AG20443 (cell line): ENCODE data around the gene CAMK1G.

Source experiments
- DNase-seq: peaks from one replicate; pipeline ENCODE4 v3.0.0; 2012; ENCODE audit warnings: low spot score, mixed read lengths

Gene CAMK1G

DNA sequence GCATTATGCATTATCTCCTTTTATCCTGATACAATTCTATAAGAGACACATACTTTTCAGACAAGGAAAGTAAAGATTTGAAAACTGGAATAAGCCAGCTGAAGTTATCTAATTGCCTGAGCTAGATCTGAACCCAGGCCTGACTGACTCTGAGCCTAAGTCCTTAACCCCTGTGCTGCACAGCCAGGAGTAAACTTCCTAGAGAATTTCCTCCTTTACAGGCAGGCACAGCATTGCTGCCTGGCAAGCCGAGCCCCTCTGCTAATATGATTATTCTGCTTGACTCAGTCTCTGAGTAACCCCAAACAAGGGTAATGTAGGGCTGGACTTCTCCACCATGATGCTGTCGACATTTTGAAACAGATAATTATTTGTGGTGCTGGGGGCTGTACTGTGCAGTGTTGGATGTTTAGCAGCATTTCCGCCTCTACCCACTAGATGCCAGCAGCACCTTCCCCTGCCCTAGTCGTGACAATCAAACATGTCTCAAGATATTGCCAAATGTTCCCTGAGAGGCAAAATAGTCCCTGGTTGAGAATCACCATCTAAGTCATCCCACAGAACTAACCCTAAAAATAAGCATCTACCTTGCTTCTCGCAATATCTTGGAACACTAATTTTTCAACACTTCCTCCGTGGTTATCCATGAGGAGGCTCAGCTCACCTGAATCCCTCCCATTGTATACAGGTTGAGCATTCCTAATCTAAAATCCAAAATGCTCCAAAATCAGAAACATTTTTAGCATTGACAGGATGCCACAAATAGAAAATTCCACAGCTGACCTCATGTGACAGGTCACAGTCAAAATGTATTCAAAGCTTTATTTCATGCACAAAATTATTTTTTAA lies 18.5 kb downstream of the CAMK1G start:
- DNase-seq, result peak; percentile 60

DNA sequence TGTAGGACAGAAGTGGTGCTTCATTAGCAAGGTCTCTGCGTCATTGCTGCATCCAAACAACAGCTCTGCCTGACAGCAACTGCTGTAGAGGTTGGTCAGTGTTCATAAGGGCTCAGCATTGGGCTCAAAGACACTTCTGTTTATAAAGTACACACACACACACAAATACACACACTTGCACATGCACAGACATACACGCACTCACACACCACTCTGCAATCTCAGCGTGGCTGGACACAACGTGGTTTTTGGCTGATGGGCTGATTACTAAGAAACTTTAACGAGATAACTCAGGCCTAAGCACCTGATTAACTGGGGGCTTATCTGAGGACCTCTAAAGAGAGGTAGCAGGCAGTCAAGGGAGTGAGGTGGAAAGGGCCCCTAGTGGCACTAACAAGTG lies 20.4 kb downstream of the CAMK1G start:
- no peak for DNase-seq

DNA sequence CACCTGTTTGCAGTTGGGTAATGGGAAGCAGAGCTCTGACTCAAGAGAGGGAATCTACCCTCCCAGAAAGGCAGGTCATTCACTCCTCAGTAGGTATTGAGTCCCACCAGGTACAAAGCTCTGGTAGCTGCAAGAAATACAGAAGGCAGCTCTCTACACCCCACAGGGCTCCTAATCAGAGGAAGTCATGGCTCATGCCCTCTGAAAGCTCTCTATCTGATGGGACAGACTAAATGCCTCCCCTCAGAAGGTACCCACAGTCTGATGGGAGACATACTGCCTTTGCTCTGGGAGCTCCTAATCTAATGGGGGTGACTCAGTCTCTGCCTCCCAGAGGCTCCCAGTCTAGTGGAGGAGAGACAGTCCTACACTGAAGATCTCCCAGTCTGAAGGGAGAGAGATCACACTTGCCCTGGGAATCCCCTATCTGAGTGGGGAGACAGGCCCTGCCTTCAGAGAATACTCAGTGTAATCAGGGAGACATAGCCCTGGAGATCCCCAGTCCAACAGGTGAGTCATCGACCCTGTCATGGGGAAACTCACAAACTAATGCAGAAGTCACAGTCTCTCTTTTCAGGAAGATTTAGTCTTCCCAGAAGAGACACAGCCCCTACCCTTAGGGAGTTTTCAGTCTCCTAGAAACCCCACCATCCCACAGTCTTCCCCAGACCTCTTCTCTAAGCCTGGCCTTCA lies 23.7 kb downstream of the CAMK1G start:
- peak; percentile 55 for DNase-seq

DNA sequence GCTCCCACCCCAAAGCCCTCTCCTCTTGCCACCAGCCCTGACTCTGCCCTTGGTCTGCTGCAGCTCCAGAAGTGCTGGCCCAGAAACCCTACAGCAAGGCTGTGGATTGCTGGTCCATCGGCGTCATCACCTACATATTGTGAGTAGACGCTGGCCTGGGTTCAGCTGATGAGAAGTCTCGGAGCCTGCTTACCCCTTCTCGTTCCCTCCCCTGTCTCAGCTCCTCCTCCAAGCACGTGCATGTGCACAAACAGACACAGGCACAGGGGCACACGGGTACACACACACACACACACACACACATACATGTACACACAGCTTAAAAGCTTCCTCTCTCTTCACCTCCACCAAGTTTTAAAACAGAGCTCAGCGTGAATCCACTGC lies 24.3 kb downstream of the CAMK1G start:
- DNase-seq, result no peak

DNA sequence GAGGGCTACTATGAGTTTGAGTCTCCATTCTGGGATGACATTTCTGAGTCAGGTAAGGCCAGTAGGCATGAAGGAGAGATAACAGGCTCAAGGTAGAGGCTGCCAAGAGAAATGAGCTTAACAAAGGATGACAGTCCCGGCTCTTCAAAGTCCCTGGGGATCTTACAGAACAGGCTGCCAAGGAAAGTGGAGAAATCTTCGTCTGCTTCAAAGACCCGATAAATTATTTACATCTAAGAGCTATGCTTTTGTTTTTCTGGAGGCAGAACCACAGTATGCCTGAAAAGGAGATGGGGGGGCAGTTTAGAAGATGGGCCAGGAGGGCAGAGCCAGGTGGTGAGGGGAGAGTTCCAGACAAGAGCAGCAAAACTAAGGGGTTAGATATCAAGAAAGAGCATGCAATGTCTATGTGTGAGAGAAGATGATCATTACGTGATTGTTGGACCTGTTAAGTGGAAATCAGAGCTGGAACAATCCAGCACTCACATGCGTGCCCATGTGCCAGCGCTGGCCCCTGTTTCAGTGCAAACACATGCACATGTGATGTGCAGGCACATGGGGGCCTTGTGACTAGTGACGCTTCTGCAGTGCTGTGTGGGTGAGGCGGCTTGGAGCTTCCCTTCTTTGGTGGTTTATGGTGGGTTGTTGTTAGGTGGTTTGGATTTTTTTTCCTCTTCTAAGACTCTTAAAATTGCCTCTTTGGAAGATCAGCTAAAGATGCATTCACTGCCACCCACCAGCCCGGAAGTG lies 25.7 kb downstream of the CAMK1G start:
- DNase-seq, result no peak

DNA sequence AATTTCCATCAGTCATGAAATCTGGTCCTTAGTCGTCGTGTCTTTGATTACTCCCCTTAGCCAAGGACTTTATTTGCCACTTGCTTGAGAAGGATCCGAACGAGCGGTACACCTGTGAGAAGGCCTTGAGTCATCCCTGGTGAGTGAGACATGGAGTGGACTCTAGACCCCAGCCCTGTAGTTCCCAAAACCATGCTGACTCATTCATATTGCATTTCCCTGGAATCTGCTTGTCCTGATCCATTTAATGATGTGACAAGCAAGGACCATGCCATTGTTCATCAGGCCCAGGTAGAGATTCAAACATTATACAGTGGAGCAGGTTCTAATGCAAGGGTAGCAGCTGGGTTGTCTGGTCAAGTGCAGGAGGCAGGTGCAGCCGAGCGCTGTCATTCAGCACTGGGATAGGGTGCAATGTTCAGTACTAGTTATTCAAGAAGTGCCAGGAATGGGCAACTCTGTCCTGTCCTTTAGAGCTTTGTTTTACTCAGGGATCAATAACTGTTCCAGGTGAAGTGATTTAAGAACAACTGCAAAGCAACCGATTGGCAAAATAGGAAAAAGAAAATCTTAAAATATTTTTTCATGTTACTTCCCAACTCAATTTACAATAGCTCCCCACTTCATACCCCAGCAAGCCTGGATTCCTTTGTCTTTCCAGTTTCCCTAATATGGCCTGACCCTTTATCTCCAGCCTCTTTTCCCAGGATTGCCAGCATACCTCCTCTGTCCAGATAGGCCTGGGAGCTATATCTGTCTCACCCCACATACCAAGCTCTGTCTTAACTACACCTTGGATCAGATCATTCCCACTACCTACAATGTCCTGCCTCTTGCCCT lies 26.5 kb downstream of the CAMK1G start:
- no peak for DNase-seq

DNA sequence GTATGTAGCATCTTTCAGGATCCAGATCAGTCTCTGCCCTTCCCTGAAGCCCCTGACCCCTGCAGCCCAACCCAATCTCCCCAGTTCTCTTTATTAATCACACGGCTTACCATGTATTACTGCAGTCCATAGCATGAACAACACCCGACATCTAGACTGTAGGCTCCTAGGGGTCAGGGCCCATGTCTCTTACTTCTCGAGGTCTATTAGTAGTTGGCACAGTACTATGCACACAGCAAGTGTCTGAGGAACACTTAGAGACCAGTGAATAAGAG lies 27.1 kb downstream of the CAMK1G start:
- DNase-seq, result no peak

DNA sequence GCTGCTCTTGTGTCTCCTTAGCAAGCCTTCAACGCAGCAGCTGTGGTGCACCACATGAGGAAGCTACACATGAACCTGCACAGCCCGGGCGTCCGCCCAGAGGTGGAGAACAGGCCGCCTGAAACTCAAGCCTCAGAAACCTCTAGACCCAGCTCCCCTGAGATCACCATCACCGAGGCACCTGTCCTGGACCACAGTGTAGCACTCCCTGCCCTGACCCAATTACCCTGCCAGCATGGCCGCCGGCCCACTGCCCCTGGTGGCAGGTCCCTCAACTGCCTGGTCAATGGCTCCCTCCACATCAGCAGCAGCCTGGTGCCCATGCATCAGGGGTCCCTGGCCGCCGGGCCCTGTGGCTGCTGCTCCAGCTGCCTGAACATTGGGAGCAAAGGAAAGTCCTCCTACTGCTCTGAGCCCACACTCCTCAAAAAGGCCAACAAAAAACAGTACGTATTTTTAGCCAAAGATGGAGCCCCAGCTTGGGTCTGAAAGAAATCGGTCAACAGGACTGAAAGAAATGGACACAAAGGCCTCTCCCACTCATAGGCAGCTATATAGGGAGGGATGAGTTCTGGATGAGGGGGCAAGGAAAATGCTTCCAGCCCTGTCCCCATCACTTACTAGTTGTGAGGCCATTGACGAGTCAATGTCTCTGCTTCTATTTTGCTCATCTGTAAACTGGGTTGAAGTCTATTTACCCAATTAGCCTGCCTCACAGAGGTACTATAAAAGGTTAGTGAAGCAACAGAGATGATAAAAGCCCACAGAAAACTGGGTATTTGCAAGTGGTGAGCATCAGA lies 28.5 kb downstream of the CAMK1G start:
- no peak for DNase-seq

DNA sequence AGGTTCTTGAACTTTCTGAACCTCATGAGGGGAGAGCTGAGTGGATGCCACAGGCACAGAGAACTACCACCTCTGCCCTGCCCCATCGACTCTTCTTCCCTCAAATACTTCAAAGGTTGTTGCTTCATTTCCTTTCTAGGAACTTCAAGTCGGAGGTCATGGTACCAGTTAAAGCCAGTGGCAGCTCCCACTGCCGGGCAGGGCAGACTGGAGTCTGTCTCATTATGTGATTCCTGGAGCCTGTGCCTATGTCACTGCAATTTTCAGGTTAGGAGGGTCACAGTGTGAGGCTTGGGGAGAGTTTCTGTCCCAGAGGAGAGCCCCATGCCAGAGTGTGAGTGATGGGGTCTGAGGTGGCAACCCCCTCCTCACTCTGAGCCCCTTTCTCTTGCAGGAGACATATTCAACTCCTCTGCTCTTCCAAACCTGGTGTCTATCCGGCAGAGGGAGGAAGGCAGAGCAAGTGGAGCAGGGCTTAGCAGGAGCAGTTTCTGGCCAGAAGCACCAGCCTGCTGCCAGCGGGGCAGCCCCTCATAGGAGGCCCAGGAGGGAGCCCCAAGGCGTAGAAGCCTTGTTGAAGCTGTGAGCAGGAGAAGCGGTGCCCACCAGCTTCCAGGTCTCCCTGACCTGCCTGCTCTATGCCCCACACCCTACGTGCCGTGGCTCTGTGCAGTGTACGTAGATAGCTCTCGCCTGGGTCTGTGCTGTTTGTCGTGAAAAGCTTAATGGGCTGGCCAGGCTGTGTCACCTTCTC lies 29.3 kb downstream of the CAMK1G start:
- DNase-seq, result no peak

DNA sequence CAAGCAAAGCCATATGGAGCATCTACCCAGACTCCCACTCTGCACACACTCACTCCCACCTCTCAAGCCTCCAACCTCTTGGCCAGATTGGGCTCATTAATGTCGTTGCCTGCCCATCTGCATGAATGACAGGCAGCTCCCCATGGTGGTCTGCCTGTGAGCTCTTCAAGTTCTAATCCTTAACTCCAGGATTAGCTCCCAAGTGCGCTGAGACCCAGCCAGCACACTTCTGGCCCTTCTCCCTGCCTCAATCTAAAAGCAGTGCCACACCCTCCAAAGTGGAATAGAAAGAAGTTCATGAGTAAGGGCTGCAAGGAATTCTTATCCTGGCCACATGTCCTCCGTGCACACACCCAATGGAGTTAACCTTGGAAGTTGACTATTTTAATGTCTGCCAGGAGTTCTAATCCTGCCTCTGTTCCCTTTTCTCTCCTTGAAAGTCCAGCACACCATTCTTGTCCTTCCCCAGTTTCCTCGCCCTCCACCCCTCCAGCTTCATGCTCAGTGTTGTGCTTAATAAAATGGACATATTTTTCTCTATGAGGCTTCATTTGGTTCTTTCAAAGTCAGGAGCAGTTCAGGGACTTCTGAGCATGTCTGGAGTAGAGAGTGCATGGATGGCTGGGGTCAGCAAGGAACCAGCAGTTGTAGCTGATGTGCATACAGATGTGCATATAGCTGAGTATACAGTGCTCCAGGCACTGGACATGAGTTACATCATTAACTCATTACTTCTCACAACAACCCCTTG lies 30.1 kb downstream of the CAMK1G start:
- DNase-seq, result peak; percentile 49

DNA sequence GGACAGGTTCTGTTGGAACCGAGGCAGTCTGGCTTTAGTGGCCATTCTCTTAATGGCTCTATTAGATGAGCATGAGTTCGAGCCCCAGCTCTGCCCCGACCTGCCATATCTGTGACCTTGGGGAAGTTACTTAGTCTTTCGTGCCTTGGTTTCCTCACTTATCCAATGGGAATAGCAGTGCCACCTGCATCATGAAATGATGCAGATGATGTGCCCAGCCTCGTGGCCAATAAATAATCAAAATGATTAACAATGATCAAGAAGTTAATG lies 30.6 kb downstream of the CAMK1G start:
- DNase-seq, result no peak

DNA sequence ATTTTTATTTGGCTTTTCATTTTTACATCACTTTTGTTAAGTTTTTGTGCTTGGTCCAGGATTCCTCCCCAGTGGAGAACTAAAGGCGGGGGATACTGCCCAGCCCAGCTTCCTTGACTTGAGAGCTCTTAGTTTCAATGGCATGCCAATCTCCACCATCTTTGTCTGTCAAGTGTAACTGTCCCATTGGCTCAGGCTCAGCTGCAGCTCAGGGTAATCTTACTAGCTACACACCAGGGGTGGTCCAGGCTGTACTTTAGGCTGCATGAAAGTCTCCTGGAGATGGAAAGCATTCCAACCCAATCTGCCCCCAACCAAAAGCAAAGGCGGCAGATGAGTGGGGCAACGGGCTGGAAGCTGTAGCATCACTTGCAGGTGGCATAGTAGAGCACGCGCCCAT lies 31.4 kb downstream of the CAMK1G start:
- DNase-seq, result no peak

DNA sequence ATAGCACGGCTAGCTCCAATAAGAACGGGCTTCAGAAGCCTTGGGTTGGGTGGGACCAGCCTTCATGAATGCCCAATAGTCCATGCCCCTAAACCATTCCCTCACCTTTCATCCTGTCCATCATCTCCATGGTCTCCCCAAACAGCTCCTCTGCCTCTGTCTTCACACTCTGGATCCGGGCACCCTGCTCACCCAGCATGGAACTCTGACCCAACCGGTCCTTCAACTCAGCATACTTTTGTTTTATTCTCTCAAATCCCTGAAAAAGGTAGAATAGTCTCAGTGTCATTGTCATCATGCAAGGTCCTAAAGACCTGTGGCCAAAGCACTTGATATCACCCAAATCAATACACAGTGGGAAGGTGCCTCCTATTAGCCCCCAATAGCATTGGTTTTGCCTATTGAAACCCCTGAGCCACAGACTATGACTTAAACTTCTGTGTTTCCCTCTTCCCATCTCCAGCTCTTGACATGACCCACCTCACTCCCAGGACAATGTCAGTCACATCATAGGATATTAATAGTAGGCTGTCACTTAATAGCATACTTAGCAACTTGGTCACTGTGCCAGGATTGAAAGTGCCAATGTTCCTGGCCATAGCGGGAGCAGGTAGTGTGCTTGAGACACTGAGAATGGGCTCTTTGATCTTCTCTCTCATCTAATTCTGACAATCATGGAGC lies 33.0 kb downstream of the CAMK1G start:
- no peak for DNase-seq

DNA sequence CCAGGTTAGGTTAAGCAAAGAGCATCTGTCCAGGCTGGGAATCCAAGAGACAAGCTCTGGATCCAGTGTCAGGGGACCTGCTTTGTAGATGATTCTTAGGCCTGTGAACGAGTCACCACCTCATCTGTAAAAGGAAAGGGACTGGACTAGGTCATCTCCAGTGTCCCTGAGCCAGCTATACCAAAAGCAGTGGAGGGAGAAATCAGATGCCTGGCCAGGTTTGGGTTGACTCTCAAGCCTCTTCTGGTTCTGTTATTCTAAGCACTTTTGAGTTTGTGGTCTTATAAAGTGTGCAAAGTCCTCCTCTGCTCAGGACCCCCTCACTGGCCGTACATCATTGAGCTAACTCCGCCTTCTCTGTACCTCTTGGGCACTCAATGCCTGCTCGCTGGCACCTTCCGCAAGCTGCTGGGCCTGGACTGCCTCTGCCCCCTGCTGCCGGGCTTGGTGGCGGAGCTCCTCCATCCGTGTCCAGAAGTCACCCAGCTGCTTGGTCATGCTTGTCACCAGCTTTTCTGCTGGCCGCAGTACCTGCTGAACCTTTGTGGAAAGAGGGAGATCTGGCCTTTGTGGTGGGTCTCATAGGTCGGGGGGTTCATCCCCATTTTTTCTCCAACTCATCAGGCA lies 33.6 kb downstream of the CAMK1G start:
- no peak for DNase-seq

DNA sequence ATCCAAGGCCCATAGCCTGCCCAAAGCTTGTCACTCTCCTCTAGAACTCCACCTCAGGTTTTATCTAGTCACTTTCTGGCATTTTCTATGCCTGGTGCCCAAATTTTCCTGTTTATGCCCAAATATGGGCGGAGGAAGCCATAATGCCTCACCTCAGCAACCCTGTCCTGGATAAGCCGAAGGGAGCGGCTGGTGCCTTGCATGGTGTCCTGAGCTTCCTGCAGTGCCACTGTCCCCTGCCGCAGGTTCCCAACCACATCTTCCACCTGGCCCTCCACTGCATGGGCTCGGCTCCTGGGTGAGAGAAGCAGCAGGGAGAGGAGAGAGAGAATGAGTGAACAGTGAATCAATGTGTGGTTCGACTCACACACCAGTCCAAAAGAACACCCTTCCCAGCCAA lies 34.2 kb downstream of the CAMK1G start:
- no peak for DNase-seq

DNA sequence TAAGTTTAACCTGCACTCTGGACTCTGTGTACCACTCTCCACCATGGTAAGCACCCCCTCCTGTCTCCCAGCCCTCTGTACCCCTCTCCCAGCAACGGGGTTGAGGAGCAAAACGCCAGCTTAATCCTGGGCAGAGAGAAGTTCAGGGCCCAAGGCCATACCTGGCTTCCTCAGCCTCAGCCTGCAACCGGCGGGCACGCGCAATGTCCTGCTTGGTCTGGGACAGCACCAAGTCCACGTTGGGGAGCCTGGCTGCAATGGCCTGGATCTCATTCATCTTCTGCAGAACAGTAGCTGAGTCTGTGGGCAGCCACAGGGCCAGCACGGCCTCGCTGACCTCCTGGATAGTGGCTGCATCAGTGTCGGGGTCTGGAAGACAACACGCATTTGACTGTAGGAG lies 34.8 kb downstream of the CAMK1G start:
- DNase-seq, result no peak

DNA sequence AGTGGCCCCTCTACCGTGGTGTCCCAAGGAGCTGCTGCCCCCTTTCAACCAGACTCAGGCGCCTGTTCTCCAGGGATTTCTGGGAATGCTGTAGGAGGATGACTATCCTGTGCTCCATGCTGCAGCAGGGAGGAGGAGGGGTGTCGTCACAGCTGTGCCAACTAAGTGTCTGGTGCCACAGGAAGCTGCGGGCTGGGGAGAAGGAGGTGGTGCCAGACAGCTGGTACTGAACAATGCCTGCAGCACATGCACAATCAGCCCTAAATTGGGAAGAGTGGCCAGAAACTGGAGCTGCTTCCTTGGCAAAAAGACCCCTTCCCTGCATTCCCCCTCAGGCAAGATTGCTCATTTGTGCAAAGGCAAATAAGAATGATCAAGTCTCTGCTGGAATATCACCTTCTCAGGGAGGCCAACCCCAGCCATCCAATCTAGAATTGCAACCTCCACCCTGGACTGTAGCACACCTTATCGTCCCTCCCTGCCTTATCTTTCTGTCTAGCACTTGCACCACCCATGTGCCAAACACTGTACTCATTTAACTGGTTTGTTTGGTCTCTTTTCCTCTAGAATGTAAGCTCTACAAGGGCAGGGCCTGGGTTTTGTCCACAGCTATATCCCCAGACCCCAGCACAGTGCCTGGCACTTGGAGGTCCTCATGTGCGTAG lies 35.4 kb downstream of the CAMK1G start:
- DNase-seq, result no peak

DNA sequence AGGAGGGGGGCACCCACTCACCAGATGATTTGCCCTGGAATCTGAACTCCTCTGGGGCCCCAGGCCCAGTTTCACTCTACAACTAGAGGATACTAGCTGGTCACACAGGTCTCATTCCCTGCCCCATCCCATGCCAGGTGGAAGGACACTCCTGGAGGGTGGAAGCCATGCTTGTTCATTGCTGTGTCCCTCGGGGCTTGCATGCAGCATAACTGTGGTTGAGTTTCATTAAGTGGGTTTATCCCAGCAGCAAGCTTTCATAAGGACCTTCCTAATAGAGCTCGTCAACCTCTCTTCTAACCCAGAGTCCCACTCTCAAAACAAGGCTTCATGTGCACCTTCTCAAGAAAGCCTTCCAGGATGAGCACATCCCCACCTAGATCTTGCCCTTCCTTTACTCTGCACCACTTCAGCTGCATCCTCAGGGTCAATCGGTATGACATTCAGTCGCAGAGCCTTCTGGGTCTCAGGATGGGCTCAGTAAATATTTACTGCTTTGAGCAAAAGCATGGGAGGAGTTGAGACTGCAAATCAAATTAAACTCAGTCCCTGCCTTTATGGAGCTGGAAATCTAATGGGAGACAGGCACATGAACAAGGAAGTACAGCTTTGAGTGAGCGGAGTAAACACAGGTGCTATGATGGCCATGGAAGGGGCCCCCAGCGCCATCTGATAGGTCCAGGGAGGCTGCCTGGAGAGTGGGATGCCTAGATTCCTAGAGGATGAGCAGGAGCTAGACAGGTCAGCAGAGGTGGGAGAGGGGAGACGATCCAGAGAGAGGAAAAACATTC lies 36.4 kb downstream of the CAMK1G start:
- no peak for DNase-seq
